HUDEP-2 (cell line): ENCODE data around the gene VOPP1.
A peak's percentile ranks its signal among the peaks of the same experiment; 100 is the strongest.
"Not testable (repeated sequence)": the region's sequence is repeated elsewhere in the genome, so short reads cannot be mapped to it uniquely, and the experiment has no call there.

Experiments
- DNase-seq, 76 experiments: peaks; one replicate each; lab custom pipeline; 2025; ENCODE audit not compliant: unreplicated experiment in 76 of 76; lab: John Stamatoyannopoulos, UW

VOPP1 gene

DNA sequence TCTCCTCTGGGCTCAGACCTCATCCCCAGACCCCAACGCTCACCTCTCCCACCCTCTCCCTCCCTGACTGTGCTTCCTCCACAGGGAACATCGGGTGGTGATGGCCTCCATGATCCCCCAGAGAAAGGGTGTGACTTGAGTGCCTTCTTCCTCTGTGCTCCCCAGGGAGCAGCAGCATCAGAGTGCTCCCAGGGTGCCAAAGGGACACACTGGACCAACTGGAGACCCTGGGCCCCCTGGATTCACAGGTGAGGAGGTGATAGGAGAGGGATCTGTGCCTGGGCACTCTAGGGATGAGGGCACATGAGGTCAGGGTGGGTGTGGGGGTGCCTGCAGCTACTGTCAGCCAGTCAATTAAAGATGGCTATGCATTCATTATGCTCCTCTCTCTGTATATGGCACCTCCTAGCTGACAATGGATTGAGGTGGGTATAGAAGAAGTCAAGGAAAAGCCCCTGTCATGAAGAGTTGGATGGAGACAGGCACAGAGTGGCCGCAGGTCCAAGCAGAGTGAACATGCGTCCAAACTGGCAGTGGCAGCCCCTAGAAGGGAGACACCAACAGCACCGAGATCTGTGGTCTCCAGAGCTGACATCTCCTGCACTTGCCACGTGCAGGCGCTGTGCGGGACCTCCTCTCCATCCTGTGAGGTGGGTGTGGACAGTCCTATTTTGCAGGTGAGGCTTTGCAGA lies 15.5 kb upstream of the VOPP1 start:
- no peak for DNase-seq

DNA sequence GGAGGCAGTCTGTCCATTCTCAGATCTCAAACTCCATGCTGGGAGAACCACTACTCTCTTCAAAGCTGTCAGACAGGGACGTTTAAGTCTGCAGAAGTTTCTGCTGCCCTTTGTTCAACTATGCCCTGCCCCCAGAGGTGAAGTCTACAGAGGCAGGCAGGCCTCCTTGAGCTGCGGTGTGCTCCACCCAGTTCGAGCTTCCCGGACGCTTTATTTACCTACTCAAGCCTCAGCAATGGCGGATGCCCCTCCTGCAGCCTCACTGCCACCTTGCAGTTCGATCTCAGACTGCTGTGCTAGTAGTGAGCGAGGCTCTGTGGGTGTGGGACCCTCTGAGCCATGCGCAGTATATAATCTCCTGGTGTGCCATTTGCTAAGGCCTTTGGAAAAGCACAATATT lies 10.4 kb upstream of the VOPP1 start:
- DNase-seq, result not testable (repeated sequence)

DNA sequence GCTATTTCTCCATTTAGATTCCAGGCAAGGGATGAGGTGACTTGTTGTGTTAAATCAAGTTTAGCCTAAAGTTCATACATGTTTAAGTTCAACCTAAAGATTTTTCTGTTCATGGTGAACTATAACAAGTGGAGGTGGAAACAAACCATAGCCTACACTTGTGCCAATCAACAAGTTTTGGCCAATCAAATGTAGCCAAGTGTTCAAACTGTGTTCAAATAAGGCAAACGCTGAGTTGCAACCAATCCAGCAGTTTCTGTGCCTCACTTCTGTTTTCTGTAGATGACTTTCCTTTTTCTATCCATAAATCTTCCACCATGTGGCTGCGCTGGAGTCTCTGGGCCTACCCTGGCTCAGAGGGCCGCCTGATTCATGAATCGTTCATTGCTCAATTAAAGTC lies 4.5 kb upstream of the VOPP1 start:
- DNase-seq, result no peak

DNA sequence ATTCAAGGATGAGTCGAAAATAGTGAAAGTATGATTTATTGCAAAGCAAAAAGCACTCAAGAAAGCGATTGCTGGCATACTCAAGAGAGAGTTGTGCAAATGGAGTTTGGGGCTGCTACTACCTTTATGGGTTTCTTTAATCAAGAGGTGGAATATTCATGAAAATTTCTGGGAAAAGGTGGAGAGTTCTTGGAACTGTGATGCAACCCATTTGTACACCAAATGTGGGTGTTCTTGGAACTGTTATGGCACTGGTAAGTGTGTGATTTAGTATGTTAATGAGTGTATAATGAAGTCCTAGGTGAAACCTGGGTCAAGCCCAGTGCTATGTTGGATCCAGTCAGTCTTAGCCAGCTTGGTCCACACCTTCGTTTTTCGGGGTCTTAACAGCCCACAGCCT lies 3.4 kb upstream of the VOPP1 start:
- no peak for DNase-seq

DNA sequence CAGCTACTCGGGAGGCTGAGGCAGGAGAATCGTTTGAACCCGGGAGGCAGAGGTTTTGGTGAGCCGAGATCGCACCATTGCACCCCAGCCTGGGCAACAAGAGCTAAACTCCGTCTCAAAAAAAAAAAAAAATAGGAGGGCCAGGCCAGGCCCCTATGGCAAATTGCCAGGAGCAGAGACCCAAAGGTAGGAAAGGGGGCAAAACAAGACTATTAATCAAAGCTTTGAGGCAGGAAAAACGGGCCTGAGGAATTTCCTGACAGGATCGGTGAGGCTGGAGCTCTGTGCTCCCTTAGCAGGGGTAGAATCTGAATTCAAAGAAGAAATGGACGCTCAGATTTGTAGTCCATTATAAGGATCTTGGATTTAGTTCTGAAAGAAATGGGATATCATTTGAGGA lies 2.8 kb upstream of the VOPP1 start:
- DNase-seq, result no peak

DNA sequence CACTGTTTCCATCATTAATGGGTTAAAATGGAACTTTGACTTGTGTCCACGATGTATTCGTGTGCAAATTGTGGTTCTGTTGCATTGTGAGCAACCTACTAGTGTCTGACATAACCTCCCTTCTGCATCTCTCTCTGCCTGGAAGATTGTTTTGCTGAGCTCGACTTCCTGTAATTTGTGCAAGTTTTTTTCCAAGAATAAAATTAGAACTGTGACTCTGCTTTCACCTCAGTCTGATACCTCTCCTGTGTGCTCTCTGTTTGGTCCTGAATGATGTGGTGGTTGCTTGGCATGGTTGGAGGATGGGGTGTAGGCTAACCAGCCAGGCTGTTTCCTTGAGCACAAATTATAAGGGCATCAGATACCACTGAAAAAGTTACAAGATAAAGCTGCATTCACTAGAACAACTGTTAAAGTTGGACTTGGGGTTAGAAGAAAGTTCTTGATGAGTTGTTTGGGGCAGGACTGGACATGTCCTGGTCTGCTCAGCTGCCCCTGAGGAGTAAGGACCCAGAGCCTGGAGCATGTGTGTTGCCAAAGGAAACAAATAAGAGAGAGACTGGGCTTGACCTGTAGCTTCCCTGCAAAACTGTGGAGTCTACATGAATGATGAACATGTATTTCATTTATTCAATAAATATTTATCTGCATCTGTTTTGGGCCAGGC lies 1.9 kb upstream of the VOPP1 start:
- no peak for DNase-seq

DNA sequence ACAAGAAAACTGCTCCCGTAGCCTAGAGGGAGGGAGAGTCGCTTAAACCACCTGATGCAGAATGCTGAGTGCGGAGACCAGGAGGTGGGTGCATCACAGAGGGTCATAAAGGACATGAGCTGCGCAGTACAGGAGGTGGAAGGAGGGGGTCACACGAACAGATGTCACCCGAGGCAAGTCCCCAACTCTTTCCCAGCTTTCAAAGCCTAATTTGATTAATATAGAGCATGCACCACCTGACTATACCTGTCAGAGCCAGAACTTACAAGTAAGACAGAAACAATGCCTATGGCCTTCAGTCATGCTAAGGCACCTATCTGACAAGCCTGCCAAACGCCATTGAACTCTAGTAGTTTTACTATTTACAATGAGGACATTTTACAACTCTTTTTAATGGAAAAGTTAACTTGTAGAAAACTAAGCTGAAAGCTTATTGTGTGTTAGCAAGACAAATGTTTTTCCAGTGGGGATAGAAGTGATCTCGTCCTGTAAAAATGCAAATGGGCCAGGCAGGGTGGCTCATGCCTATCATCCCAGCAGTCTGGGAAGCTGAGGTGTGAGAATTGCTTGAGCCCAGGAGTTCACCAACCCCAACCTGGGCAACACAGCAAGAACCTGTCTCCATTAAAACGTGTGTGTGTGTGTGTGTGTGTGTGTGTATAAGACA lies 1.1 kb upstream of the VOPP1 start:
- DNase-seq, result no peak

DNA sequence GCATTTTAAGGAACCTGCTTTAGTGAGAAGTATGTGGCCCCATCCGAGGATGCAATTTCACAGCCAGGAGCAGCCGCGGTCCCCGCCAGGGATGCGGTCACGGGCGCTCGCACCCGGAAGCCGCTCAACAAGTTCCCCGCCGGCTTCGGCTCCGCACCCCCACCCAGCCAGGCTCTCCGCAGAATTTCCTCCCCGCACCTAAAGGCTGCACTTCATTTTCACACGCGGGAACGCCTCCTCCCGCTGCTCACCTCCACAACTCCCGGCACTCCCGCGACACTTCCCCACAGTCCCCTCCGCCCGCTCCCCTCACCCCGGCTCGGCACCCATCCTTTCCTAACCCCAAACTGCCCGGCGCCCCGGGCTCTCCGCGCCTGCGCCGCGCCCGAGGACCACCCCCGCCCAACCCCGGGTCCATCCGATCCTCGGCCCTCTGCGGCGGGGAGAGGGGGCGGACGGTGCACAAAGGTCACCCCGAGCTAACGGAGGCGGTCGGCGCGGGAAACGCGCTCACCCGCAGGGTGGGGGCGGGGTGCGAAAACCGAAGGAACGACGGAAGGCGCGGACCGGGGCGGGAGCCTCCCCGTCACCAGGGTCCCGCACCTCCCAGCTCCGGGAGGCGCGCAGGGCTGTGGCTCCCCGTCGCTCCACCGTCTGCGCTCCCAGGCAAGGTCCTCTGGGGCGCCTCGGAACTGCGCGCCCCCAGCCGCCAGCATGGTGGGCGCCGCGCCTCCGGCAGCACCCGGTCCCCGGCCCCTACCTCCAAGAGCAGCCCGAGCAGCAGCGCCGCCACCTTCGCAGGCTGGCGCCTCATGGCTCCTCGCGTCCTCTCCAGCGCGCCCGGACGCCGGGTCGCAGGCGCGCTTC lies 558 bp downstream of the VOPP1 start:
- DNase-seq, result peak in 32 of 76 experiments; percentile 4 to 47 (median 24)

DNA sequence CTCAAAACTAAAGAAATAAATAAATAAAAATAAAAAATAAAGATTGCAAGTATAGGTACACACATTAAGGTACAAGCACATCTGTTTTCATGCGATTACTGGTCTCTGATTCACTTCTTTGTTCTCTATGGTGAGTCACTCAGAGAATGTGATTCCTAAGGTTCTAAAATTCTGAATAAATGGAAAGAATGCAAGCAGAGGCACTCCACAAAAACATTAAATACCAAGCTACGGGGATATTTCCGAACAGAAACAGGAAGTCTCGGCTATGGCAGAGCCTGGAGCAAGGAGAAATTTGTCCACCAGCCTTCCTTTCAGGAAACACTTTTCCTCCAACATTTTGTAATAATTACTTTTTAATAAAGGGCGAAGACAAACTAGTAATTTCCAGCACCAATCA lies 1.4 kb downstream of the VOPP1 start:
- DNase-seq, result no peak

DNA sequence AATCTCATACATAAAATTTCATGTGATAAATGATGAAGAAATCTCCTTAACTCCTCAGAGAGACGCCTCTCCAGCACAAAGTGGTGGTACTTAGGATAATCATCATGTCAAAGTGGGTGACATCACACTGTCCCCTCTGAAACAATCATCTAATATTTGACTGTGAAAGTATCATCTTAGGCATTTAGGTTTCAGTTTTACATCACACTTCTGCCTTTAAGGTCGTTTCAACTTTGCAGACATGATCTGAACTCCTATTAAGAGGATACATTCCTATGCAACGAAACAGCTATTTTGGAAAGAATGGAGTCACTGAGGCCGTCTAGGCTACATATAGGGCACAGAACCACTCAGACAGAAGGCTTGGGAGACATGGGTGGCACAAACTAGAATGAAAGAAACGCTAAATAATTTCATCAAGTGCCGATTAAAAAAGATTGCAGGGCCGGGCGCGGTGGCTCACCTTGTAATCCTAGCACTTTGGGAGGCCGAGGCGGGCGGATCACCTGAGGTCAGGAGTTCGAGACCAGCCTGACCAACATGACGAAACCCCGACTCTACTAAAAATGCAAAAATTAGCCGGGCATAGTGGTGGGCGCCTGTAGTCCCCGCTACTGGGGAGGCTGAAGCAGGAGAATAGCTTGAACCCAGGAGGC lies 2.0 kb downstream of the VOPP1 start:
- DNase-seq, result no peak

DNA sequence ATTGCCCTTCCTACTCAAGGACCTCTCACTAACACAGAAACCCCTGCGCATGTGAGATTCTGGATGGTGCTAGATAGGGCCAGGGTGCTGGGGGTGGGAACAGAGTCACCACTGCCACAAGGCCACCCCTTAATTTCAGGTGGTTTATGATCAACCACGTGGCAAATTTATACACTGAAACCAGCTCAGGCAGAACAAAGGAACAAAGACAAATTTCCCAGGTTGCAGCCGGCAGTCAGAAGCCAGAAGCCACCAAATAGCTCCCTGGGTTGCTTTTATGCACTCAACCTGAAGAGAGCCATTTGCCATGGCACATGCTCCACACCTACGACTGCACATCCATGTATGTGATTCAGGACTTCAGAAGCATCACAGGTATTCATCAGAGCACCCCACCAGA lies 2.5 kb downstream of the VOPP1 start:
- no peak for DNase-seq

DNA sequence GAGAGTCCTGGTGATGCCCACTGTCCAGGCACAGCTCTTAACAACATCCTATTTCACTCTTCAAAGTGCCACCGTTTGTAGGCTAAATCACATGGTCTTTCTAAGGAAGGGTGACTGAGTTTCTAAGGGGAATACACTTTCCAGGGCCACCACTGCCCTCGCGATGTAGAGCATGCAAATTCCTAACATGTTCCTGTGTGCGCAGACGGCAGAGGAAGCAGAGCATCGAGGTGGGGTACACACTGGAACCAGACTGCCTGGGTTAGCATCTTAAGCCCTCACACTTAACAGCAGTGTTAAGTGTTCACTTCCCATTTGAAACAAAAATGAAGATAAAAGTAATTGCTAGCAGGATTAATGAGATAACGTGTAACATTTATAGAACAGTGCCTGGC lies 3.0 kb downstream of the VOPP1 start:
- DNase-seq, result no peak

DNA sequence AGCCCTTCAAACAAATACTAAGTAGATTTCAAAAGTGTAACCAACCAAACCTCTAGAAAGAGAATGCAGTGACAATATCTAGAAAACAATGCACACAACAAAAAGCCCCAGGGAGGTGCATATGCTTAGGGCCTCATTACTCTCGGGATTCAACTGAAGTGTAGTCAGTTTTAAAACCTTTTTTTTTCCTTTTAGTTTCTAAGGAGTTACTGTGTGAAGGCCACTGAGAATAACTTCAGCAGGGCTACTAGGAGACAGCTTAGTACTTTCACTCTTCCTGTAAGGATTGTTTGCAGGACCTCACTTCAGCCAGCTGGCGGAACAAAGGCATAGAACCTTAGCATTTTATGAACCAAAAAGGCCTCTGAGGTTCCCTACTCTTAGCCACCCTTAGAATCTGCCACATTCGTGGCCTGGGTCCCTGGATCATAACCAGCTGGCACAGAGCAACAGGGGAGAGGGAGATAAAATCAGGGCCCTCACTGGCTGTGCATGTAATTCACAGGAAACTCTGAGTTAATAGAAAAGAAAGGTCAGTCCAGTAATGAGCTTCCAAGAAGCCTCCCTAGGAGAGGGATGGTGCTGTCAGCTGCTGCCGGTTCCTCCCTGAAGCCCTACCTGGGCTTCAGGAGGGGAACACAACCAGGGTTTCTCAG lies 3.6 kb downstream of the VOPP1 start:
- peak in 1 of 76 experiments; percentile 4 for DNase-seq

DNA sequence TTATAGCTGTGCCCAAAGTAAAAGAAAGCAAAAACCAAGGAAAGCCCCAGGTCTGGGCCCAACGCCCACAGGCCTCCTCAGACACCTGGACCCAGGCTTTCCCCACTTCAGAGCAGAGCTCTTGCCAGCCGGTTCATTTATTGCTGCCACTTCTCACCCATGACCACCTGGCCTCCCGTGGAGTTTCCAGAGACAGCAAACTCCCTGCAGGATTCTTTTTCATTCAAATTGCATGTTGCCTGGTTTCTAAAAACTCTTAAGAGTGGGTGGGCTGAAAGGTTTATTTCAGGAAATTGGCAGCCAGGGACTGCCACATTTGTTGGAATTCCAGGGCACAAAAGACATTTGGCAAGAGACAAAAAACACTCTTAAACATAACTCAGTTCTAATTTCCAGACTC lies 4.7 kb downstream of the VOPP1 start:
- no peak for DNase-seq

DNA sequence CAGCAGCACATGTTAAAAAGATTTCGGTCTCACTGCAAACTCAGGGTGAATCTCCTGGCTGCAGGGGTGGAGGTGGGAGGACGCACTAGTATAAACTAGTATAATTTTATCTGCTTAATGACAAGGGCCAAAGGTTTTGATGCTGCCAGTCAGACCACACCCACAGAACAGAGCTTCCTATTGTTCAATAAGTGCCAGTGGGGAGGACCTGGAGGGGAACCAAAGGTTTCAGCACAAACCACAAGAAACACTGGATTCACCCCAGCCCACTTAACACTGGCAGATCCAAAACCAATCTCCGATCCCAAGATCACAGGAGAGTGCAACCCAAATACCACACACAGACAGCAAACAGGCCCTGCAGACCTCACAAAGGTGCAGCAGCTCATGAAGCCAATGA lies 6.6 kb downstream of the VOPP1 start:
- peak in 9 of 76 experiments; percentile 4 to 23 (median 11) for DNase-seq

DNA sequence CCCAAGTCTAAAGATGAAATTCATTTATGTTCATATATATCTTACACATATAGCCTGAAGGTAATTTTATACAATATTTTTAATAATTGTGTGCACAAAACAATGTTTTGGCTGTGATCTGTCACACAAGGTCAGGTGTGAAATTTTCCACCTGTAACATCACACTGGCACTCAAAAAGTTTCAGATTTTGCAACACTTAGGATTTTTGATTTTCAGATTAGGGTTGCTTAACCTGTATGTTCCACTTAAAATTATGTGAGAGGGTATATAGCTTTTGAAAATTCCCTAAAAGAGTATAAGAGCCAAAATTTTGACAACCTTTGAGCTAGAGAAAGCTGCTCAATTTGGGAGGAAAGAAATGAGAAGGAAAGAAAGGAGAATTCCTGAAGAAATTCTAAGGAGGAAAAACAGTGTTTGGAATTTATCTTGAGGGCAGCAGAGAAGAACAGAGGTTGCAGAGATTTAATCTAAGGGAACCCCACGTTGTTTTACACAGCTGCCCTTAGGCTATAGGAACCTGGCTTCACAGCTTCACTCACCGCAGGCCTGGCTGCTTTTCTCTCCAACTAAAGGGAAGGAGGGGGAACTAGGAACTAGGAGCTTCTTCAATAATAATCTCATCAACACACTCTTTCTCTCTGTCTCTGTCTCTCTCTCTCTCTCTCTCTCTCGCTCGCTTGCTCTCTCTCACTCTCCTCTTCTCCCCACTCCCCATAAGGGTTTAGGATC lies 8.5 kb downstream of the VOPP1 start:
- no peak for DNase-seq

DNA sequence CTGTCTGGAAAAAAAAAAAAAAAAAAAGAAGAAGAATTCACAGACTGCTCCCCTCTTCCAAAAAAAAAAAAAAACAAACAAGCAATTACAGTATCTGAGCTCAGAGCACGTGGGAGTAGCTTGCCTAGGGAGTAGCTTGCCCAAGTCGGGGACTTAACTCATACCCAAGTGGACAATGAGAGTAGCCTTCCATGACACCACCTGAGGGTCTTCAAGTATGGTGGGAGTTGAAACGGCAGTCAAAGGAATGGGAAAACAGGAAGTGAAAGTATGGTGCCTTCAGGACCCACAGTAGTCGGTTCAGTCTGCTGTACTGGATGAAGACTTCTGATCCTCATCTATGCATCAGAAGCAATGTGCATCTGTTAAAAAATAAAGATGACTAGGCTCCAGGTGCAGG lies 10.6 kb downstream of the VOPP1 start:
- no peak for DNase-seq

DNA sequence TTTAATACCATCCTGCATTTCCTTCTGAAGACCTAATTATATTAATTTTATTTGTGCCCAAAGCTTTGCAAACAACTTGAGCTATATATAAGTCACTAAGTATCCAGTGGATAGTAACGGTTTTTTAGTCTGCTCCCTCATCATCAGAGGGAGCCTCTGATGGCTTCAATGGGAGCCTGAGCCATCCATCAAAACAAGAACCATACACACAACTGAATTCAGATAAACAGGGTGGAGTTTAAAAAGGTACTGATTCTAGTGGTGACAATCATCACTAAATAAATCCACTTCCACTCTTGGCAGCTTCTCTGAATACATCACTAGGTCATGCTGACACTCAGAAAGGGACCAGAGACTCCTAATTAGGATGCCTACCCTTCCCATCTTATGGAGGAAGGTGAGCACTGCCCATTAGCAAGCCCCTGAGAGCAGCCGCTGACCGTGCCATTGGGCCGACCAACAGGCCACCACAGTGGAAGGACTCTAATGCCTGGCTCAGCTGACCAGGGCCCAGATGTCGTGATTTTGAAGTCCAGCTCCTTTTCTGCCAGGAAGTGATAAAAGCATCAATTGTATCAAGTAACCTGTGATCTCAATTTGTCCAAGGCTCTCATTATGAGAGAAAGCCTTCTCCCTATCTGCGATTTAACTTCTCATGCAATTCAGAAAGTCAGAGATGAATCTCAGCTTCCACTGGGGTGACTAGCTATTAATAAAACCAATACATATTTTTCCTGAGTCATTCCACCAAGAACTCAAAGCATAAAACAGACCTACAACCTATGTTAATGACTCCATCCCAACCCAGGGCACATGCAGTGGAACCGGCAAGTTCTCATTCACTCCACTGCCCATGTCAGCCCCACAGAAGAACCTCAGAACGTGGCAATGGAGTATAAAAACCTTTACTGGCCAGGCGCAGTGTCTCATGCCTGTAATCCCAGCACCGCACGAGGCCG lies 13.1 kb downstream of the VOPP1 start:
- no peak for DNase-seq
